Forelimb muscle (tissue), 1 donor: ENCODE data around the gene ZNHIT3. TPM values are rescaled to one million over a fixed set of nuclear protein-coding genes. Genes with fewer than 3 reads are reported as not detected.
"Not testable (repeated sequence)": the region's sequence is repeated elsewhere in the genome, so short reads cannot be mapped to it uniquely, and the experiment has no call there.

ENCODE experiments used
- DNase-seq: peaks from one replicate; pipeline ENCODE4 v3.0.0-alpha.2; 2013; ENCODE audit warnings: low read depth
- polyA plus RNA-seq: library from polyadenylated mRNA; unstranded; fragments of 120-200 nt; gene quantifications from one replicate; pipeline ENCODE4 v1.2.1, GENCODE V29; 2013; ENCODE audit not compliant: insufficient read length

The ZNHIT3 gene
- polyA plus RNA-seq, 1 donor, result 58.1 TPM

GRCh38 chr17:36484021-36484420 lies 2.5 kb upstream of the ZNHIT3 start:
- DNase-seq, result not testable (repeated sequence)

GRCh38 chr17:36485027-36485426 lies 1.5 kb upstream of the ZNHIT3 start:
- no peak for DNase-seq

DNA sequence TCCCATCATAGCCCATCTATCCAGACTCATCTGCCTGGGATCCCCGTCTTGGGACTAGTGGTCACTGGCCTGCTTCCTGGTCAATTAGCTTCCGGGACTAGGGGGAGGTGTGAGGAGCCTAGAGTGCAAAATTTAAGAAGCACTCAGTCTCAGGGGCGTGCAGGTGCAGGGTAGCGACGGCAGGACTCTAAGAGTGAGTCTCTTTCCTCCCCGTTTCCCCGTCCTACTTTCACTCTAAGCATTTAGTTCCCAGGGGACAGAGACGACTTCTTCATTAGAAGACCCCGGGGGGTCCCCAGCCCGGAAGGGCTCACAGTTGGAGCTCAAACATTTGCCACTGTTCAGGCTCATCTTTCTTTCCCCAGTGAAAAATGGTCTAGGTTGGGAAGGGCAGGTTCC lies 677 bp upstream of the ZNHIT3 start:
- no peak for DNase-seq

- DNase-seq, result no peak
These were observed 7.5 kb downstream of the ZNHIT3 start for GRCh38 chr17:36493956-36494355.

GRCh38 chr17:36494674-36495073 lies 8.2 kb downstream of the ZNHIT3 start:
- DNase-seq, result no peak

DNA sequence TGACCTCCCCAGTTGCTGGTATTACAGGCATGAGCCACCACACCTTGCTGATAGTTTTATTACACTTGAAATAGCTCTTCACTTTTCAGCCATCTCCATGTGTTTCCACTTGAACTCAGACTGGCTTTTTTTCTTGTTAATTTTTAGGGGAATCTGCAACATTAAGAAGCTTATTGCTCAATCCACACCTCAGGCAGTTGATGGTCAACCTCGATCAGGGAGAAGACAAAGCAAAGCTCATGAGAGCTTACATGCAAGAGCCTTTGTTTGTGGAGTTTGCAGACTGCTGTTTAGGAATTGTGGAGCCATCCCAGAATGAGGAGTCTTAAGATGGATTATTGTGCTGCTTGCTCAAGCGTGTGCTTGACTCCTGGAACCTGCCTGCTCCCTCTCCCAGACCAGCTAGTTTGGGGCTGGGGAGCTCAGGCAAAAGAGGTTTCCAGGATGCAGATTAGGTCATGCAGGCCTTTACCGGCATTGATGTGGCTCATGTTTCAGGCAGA lies 8.6 kb downstream of the ZNHIT3 start:
- DNase-seq, result no peak

DNA sequence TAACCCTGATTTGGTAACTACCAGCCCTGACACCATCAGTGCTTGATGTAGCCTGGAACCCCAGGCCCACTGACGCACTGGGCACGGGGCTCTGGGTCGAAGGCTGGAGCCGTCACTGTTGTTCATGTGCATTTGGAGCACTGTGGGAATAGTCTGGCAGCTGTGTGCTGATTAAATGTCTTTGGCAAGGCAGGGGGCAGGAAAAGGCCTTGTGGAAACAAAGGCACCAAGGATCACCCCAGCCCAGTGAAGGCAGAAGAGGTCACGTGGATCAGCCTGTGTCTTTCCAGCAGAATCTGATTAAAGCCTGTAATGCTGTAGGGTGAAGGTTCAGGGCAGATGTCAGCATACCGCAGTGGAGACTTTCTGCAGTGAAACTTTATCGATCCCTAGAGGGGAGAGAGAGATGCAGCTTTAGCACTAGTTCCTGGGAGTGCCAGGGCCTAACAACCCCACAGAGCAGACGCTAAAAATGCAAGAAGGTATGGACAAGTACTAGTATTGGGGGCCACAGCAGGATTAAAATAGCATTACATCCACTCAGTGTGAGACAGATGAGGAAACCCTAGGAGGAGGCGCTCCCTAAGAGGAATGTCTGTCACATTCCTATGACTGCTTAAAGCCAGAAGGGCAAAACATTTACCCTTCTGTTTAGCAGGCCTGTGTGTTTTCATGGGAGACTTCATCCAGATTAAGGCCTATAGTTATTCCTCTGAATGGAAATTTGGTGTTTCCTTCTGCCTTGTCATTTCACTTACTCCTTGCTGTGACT lies 9.7 kb downstream of the ZNHIT3 start:
- no peak for DNase-seq

DNA sequence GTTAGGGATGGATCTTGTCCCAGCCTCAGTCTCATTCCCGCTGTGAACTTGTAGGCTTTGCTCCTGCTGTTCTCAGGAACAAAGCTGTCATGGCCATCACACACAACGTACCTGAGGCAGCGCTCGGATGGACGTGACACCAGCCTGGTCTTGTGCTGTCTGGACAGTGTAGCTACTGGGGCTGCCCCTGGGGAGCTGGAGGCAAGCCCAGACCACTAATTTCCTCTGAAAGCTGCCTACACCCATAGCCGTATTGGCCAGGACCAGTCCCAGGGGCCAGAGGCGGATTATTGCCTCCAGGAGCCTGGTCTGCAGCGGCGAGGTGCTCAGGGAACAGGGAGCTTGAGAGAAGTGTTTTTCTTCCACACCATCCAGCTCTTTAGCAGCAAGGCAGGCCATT lies 11.7 kb downstream of the ZNHIT3 start:
- DNase-seq, result no peak

DNA sequence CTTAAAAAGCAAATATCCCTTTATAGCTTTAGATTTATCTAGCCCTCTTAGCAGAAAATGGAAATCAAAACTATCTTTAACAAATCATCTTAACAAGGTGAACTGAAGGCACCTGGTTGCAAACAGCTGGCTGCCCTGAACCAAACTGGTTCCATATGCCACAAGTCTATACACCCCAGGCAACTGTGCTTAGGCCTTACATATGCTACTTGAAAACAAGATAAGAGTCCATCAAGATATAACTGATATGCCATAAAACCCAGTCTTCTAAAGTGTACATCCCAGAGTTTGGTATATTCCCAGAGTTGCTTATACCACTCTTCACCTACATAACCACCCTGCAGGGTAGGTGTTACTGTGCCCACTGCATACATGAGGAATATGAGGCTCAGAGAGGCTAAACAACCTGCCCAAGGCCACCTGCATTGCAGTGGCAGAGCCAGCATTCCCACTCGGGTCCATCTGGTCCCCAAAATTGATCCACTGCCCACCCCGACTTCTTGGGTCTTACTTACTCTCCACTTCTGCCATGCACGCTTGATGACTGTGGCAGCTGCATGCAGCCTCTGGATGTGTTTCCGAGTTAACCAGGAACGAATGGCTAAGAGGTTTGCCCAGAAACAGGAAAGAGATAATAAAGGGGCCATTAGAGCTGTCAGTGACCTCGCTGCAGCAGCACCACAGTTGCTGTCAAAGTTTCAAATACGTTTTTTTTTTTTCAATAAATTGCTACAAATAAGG lies 12.2 kb downstream of the ZNHIT3 start:
- DNase-seq, result no peak

GRCh38 chr17:36500745-36501225 lies 14.3 kb downstream of the ZNHIT3 start:
- DNase-seq, result no peak

DNA sequence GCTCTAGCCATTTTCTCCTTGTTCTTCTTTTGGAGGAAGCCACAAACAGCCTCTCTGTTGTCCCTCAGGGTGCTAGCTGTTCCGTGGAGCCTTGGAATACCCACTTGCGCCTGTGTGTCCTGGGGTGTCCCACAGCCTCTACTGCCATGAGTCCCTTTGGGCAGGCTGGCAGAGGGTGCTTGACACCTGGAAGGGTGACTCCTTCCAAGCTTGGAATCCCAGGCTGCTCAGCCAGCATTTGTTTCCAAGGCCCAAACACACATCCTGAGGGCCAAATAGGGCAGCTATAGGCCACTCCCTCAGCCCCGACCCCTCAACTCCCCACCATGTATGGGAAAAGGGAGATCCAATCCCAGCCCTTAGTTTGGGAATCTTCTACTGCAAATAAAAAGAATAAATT lies 14.9 kb downstream of the ZNHIT3 start:
- DNase-seq, result no peak

- no peak for DNase-seq
These were observed 15.5 kb downstream of the ZNHIT3 start for GRCh38 chr17:36501963-36502362.

DNA sequence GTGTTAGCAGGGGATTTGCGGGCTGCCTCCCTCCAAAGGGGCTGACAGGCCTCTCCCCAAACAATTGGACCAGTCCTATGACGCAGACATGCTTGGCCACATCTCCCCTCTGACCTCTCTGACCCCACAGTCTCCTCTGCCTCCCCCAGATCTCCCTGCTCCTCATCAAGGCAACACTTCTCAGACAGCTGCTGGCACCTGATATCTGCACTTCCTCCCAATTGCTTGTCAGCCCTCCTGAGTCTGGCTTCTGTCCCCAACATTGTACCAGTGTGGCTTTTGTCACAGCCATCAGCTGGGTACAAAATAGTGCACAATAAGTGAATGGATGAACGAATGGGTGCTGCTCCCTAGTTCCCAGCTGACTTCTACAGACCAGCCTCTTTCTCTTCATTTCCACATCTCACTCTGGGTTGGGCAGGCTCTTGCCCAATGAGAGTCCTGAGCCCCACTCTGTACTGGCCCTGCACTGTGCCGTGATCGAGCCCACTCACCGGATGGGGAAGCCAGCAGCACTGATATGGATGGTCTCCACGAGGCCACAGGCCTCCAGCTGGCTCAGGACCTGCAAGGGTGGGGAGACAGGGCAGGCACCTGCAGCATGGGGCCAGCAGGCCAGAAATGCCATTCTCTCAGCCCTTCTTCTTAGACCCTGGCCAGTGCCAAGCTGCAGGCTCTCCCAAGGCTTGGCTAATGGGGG lies 17.1 kb downstream of the ZNHIT3 start:
- DNase-seq, result no peak

GRCh38 chr17:36504156-36504545 lies 17.7 kb downstream of the ZNHIT3 start:
- no peak for DNase-seq

- DNase-seq, result no peak
These were observed 18.7 kb downstream of the ZNHIT3 start for GRCh38 chr17:36505171-36505570.

DNA sequence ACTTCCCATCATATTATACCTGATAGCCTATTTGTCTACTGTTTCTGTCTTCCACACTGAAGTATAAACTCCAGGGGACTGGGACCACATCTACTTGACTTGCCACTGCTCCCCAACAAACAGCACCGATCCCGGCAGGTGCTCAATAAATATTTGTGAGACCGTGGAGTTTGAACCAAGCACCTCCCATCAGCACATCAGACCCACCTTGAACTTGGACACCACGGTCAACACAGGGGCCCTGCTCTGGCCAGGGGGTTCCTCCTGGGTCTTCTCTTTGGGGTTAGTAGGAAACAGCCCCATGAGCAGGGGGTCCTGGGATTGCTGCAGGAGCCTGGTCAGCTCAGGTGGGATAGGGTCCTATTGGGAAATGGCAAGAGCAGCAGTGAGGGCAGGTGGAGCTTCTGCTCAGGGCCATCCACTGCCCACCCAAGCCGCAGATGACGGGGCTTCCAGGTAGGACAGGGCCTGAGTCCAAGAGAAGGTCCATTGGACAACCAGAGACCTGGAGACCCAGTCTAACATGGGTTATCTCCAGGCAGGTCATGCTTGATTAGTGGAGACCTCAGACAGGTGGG lies 19.9 kb downstream of the ZNHIT3 start:
- DNase-seq, result no peak

DNA sequence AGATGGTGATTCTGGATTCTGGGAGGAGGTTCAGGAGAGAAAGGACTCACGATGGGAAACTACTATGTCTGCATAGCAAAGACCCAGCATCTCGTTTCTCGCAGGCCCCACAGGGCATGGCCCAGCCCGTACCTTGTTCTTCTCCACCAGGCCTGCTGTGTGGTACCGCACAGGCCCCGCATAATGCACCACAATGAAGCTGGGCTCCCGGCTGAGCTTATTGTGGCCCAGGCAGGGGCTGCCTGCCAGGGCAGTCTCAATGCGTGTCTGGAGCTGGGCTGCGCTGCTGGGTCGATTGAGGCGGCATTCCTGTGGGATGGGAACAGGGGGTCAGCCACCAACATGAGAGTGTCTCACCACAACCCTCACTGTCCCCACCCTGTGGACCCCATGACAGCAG lies 20.4 kb downstream of the ZNHIT3 start:
- DNase-seq, result no peak

- no peak for DNase-seq
These were observed 20.8 kb downstream of the ZNHIT3 start for GRCh38 chr17:36507266-36507665.

- DNase-seq, result not testable (repeated sequence)
These were observed 22.0 kb downstream of the ZNHIT3 start for GRCh38 chr17:36508439-36508838.

DNA sequence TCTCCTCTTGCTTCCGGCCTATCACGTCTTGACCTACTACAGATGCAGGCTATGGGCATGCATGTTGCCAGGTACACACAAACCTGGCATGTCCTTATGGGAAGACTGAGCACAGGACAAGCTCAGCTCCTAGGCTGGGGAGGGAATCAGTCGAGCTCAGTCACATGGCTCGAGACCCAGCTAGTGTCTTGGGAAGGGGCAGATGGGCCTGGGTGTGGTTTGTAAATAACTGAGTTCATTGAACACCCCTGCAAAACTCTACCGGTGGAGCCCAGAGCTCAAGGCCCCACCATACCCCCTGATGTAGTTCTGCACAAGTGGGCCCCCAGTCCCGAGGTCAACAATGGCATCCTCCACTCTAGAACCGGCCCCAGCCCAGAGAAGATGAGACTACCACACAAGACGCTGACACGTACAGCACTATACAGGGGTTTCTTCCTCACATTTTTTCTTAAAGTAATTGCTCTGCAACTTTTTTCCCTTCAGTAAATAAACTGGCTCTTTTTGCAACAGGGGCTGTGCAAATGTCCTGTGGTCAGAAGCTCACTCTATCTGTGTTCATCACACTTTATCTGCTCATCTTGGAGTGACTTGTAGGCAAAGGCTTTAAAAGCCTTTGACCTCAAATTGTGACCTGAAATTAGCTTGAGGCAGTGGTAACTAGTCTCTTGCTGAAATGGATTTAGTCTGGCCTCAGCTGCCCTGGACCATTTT lies 22.9 kb downstream of the ZNHIT3 start:
- no peak for DNase-seq

- DNase-seq, result no peak
These were observed 24.2 kb downstream of the ZNHIT3 start for GRCh38 chr17:36510636-36511035.
